ENCODE measurements around the gene PIK3AP1.

The PIK3AP1 gene

DNA sequence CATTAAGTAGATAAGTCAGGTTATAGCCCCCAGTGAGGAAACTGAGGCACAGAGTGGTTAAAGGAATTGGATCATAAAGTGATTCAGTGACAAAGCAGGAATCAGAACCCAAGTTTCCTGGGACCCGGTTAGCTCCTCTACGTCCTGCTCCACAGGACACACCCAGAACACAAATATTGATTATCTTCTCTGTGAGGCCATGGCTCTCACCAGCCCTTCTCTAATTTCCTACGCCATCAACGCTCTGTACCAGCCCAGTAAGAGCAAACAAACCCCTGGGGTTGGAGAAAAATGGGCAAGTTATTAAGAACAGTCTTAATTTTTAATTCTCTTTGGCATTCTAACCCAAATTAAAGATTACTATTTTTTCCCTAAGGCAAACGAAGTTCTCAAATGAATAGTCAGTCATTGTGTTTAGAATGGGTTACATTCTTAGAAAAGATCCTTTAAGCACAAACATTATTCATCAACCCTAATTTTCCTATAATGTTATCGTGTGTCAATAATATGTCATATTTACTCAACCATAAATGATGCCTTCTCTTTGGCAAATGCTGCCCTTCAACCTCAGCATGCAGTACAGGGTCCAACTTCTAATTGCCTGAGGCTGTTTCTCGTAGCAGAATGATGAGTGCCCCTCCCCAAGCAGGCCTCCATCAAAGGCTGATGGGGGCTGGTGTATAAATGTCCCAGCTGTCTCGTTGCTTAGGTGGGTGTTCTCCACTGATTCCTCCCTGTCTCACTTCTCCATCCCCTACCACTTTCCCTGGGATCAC lies 108.1 kb downstream of the PIK3AP1 start:
- TF ChIP-seq CTCF (IDR thresholded peaks at IDR 0.05; ENCODE audit: borderline replicate concordance, insufficient read depth, low read depth, low read length), result no peak

GRCh38 chr10:96610817-96611216 lies 109.5 kb downstream of the PIK3AP1 start:
- H3K4me3 ChIP-seq (ENCODE audit: low read depth, low read length), result no peak overlapping the region
- TF ChIP-seq CTCF (IDR thresholded peaks at IDR 0.05; ENCODE audit: borderline replicate concordance, insufficient read depth, low read depth, low read length), result no peak

More for the DNA sequence above, 108.1 kb downstream of the PIK3AP1 start:
- no peak overlapping the region for H3K4me3 ChIP-seq (ENCODE audit: low read depth, low read length)

DNA sequence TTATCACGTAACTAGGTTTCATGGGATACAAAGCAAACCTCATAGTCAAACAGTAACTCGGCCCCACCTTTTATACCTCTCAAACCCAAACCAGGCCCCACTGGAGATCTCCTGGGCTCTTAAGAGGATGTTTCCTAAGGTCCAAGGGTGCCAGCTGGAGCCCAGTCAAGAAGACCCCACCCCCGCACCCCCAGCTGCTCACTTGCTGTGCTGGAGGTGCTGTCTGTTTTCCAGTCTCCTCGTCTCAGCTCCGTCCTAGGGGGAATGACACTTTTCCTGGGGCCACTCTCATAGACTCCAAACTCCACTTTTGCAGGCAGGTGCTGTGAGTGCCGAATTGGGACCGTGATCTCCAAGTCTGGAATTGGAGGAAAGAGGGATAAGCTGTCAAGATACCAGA lies 110.8 kb downstream of the PIK3AP1 start:
- TF ChIP-seq CTCF (IDR thresholded peaks at IDR 0.05; ENCODE audit: borderline replicate concordance, insufficient read depth, low read depth, low read length), result no peak
- no peak overlapping the region for H3K4me3 ChIP-seq (ENCODE audit: low read depth, low read length)

GRCh38 chr10:96608805-96609204 lies 111.5 kb downstream of the PIK3AP1 start:
- H3K4me3 ChIP-seq (ENCODE audit: low read depth, low read length), result no peak overlapping the region
- no peak for TF ChIP-seq CTCF (IDR thresholded peaks at IDR 0.05; ENCODE audit: borderline replicate concordance, insufficient read depth, low read depth, low read length)

GRCh38 chr10:96608262-96608661 lies 112.1 kb downstream of the PIK3AP1 start:
- TF ChIP-seq CTCF (IDR thresholded peaks at IDR 0.05; ENCODE audit: borderline replicate concordance, insufficient read depth, low read depth, low read length), result no peak

GRCh38 chr10:96606946-96607345 lies 113.4 kb downstream of the PIK3AP1 start:
- no peak for TF ChIP-seq CTCF (IDR thresholded peaks at IDR 0.05; ENCODE audit: borderline replicate concordance, insufficient read depth, low read depth, low read length)
- no peak overlapping the region for H3K4me3 ChIP-seq (ENCODE audit: low read depth, low read length)

More at GRCh38 chr10:96608262-96608661, 112.1 kb downstream of the PIK3AP1 start:
- no peak overlapping the region for H3K4me3 ChIP-seq (ENCODE audit: low read depth, low read length)

- TF ChIP-seq CTCF (IDR thresholded peaks at IDR 0.05; ENCODE audit: borderline replicate concordance, insufficient read depth, low read depth, low read length), result no peak
- H3K4me3 ChIP-seq (ENCODE audit: low read depth, low read length), result no peak overlapping the region
These were observed 114.1 kb downstream of the PIK3AP1 start for GRCh38 chr10:96606216-96606615.

All from GM12875 (cell line).